Right lobe of liver (tissue), 4 donors: ENCODE data around the gene MYO18A.

Experiments used
- CTCF ChIP-seq, 4 donors: fragments of 200-600 bp in 3 of 4; fragments of 450-650 bp in 1 of 4; IDR thresholded peaks; one replicate each; pipeline versions ENCODE4 v1.5.1 to v1.8.0; 2016 to 2022; ENCODE audit warnings: antibody characterized with exemption in 4 of 4, mild to moderate bottlenecking in 2 of 4
- POLR2A ChIP-seq: fragments of 450-650 bp; IDR thresholded peaks from one replicate; pipeline ENCODE4 v1.6.1; 2017; ENCODE audit warnings: antibody characterized with exemption, mild to moderate bottlenecking
- donor health status: DM: no; HTN: no; CAD: no.
- donor health status: DM: no; HTN: no; CAD: no.
- donor health status: DM: no; HTN: yes; CAD: no.

- TF ChIP-seq CTCF (IDR thresholded peaks at IDR 0.05) (no peak), POLR2A (no peak)
These were observed 36.0 kb upstream of the MYO18A start for GRCh38 chr17:29216181-29216580.
